Adrenal gland (tissue), 12 donors: ENCODE measurements around the gene PDE2A. TPM values are rescaled to one million over a fixed set of nuclear protein-coding genes. Genes with fewer than 3 reads are reported as not detected.

Experiments
- DNase-seq, 7 donors: peaks; one replicate each; pipeline ENCODE4 v3.0.0-alpha.2; 2019 to 2020
- H3K27ac ChIP-seq, 5 donors: fragments of 200-600 bp; sonication (generic) in 4 of 5; 1 replicate in 3 of 5; 2 replicates in 2 of 5; pipeline versions ENCODE4 v1.5.1 to v1.8.0; 2016 to 2020; ENCODE audit warnings: mild to moderate bottlenecking in 1 of 5
- H3K27me3 ChIP-seq: fragments of 200-600 bp; 2 replicates; pipeline ENCODE4 v1.8.0; 2021
- H3K36me3 ChIP-seq, 2 donors: fragments of 200-600 bp; replicated peaks in 1 of 2; 1 replicate in 1 of 2; 2 replicates in 1 of 2; pipeline versions ENCODE4 v1.5.1 to v1.8.0; 2018 to 2022
- H3K4me1 ChIP-seq, 2 donors: fragments of 200-600 bp; replicated peaks in 1 of 2; 1 replicate in 1 of 2; 2 replicates in 1 of 2; pipeline versions ENCODE4 v1.5.1 to v1.8.0; 2018 to 2021
- H3K4me3 ChIP-seq, 4 donors: fragments of 200-600 bp; sonication (generic) in 3 of 4; one replicate each; pipeline ENCODE4 v1.5.1; 2016 to 2018
- H3K9me3 ChIP-seq, 3 donors: fragments of 200-600 bp; sonication (generic) in 1 of 3; replicated peaks in 1 of 3; 1 replicate in 2 of 3; 2 replicates in 1 of 3; pipeline versions ENCODE4 v1.5.1 to v1.8.0; 2016 to 2021
- POLR2A ChIP-seq, 2 donors: fragments of 450-650 bp; IDR thresholded peaks; one replicate each; pipeline ENCODE4 v1.6.1; 2017; ENCODE audit warnings: antibody characterized with exemption in 2 of 2, mild to moderate bottlenecking in 2 of 2, moderate library complexity in 1 of 2
- WGBS, 4 donors: extraction: QIAGEN DNeasy Blood & Tissue Kit in 2 of 4; methylation state at CpG; one replicate each; pipeline versions ENCODE4 v1.1.5 to v1.1.7; 2013 to 2017; 5-methylcytosine and 5-hydroxymethylcytosine counted together
- intact Hi-C, 2 donors: fragments of 100-400 bp; cut with DNase I; formaldehyde crosslinking; loops; one replicate each; pipeline versions ENCODE4 v1.14.1 to v1.15.0; 2022 to 2023
- polyA plus RNA-seq, 3 donors: library from polyadenylated mRNA; stranded (reverse); fragments of 200-250 nt in 2 of 3; fragments of 350-450 nt in 1 of 3; fragmentation: Illumina TruSeq in 1 of 3; extraction: RNeasy Lipid Tissue Mini Kit (QIAGEN cat#74804) in 1 of 3; gene quantifications; one replicate each; pipeline ENCODE4 v1.2.3, GENCODE V29; 2013 to 2014
- total RNA-seq, 9 donors: library from RNA; depleted of rRNA in 4 of 9; stranded (reverse); fragments of >200 nt in 4 of 9; fragments of 120-200 nt in 1 of 9; fragmentation: NEBNext Ultra II Directional in 1 of 9; extraction: Animal tissue kit (Norgen Biotek cat#: 25700) in 1 of 9; gene quantifications; one replicate each; pipeline versions ENCODE4 v1.1.0 to v1.2.4, GENCODE V29; 2013 to 2023
- TF ChIP-seq, protein P1 (sequence below), 6 experiments: fragments of 450-650 bp in 4 of 6; fragments of 200-600 bp in 2 of 6; sonication (generic) in 1 of 6; IDR thresholded peaks; 1 replicate in 5 of 6; 2 replicates in 1 of 6; pipeline versions ENCODE4 v1.5.1 to v1.8.0; 2016 to 2021; ENCODE audit warnings: antibody characterized with exemption in 6 of 6, mild to moderate bottlenecking in 2 of 6, moderate library complexity in 1 of 6
- donor health status: healthy with polysubstance abuse.
- donor health status: Bipolar disorder and iron deficiency.
- donor health status: DM: yes; HTN: yes; CAD: no.
- donor health status: DM: no; HTN: no; CAD: no.
- donor health status: DM: no; HTN: no; CAD: no.
- donor health status: DM: yes; HTN: yes; CAD: no.

Gene PDE2A
- total and polyA plus RNA-seq, 12 donors: 11.5 to 226 (median 67.6) TPM

DNA sequence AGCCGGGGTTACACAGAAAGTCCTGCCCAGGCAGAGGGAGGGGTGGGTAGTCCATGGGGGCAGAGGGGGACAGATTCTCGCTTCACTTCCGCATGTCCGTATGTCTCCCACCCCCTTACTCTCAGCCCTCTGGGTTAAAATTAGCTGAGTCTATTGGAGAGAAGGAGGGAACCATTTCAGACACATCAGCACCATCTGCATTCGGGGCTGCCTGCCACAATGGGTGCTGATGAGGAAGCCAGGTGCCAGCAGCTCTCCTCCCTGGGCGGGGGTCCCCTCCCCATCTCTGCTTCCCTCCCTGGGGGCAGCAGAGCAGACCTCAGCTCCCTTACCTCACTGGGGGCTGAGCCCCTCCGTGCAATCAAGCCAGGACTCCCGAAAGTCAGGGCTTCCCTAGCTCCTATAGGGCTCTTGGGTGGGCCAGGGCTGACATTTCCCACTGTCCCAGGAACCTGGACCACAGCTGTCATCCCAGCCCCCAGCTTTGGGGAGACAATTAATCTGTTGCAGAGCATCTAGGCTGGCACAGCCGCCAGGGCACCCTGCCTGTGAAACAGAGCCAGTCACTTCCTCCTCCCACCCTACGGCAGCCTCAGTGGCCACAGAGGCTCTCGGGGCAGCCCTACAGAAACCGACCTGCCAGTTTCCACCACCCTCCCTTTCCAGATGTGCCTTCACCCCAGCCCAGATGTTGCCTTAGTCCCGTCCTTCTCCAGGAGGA lies 67.3 kb downstream of the PDE2A start:
- Histone ChIP-seq H3K27ac (peak overlapping the region in 4 of 5 donors; percentile 30 to 86 (median 59)), H3K4me1 (peaks cover 28 to 58% of the 10 kb centered on the region in 2 donors), H3K36me3 (no peaks in the 10 kb centered on the region), H3K9me3 (no peaks in the 10 kb centered on the region), H3K27me3 (no peaks in the 10 kb centered on the region), H3K4me3 (peak overlapping the region in 1 of 4 donors; percentile 13)
- intact Hi-C loops: no loop called here
- WGBS, 4 donors: 34 to 57% (median 37%) methylated on average over 6 to 13 of the region's 13 CpGs
- DNase-seq: peak in 1 of 7 donors; percentile 36
- TF ChIP-seq, protein P1, sequence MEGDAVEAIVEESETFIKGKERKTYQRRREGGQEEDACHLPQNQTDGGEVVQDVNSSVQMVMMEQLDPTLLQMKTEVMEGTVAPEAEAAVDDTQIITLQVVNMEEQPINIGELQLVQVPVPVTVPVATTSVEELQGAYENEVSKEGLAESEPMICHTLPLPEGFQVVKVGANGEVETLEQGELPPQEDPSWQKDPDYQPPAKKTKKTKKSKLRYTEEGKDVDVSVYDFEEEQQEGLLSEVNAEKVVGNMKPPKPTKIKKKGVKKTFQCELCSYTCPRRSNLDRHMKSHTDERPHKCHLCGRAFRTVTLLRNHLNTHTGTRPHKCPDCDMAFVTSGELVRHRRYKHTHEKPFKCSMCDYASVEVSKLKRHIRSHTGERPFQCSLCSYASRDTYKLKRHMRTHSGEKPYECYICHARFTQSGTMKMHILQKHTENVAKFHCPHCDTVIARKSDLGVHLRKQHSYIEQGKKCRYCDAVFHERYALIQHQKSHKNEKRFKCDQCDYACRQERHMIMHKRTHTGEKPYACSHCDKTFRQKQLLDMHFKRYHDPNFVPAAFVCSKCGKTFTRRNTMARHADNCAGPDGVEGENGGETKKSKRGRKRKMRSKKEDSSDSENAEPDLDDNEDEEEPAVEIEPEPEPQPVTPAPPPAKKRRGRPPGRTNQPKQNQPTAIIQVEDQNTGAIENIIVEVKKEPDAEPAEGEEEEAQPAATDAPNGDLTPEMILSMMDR (IDR thresholded peaks at IDR 0.05): no peak
- TF ChIP-seq POLR2A (IDR thresholded peaks at IDR 0.05): no peak

DNA sequence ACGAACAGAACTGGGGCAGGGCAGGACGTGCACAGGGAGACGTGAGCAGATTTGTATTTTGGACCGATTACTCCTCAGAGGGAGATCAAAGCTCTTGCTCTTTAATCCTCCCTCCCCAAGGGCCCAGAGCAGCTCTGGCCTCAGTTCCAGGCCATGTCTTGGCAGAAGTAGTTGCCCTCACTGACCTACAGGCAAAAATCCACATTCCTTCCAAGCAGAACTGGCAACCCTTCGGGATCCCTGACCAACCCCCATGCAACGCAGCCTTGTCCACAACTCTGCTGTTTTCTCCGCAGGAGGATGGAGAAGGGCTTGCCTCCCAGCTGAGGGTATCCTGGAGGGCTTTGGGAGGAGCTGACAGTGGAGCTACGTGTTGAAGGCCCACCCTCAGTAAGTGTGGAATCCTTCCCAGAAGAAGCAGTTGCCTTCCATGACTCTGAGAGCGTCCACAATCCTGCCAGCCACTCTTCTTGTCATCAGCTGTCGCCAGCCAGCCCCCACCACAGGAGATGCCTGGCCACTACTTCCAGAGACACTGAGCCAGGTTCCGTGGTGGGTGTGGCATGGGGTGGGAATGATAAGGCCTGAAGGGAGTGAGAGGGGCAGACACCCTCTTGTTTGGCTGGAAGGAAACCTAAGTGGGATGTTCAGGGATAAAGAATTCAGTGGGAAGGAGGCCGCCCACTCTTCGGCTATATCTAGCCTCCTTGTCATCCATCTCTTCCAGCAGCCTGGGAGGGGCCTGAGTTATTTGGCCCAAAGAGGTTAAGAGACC lies 68.1 kb downstream of the PDE2A start:
- no peaks in the 10 kb centered on the region for H3K9me3 ChIP-seq
- H3K36me3 ChIP-seq: no peaks in the 10 kb centered on the region
- TF ChIP-seq, protein P1 (IDR thresholded peaks at IDR 0.05): no peak
- no peak for TF ChIP-seq POLR2A (IDR thresholded peaks at IDR 0.05)
- peak in 6 of 7 donors; percentile 63 to 80 (median 74) for DNase-seq
- peak overlapping the region in 4 of 5 donors; percentile 30 to 86 (median 59) for H3K27ac ChIP-seq
- WGBS, 4 donors: 16 to 28% (median 25%) methylated on average over 10 to 13 of the region's 13 CpGs
- no peaks in the 10 kb centered on the region for H3K27me3 ChIP-seq
- H3K4me3 ChIP-seq: peak overlapping the region in 1 of 4 donors; percentile 13
- intact Hi-C loops: no loop called here
- peaks cover 28 to 58% of the 10 kb centered on the region in 2 donors for H3K4me1 ChIP-seq

DNA sequence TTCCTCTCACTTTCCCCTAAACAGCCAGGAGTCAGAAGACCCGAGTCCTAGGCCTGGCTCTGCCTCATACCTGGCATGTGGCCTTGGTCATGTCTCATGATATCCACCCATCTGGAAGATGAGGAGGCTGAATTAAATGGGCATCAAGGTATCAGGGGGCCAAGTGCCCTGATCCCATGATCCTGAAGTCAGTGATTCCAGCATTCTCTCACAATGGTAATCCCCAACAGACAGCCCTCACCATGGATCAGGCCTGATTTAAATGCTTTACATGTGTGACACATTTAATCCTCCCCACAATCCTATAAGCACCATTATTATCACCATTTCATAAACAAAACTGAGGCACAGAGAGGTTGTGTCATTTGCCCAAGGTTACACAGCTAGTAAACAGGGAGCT lies 70.0 kb downstream of the PDE2A start:
- no peak for DNase-seq
- 25 to 60% (median 55%) methylated on average over 1 of the region's 1 CpG for WGBS, 4 donors
- intact Hi-C loops: no loop called here
- H3K4me1 ChIP-seq: peaks cover 29 to 50% of the 10 kb centered on the region in 2 donors
- H3K4me3 ChIP-seq: no peak overlapping the region
- no peaks in the 10 kb centered on the region for H3K27me3 ChIP-seq
- no peak for TF ChIP-seq POLR2A (IDR thresholded peaks at IDR 0.05)
- TF ChIP-seq, protein P1 (IDR thresholded peaks at IDR 0.05): no peak
- no peaks in the 10 kb centered on the region for H3K36me3 ChIP-seq
- H3K27ac ChIP-seq: no peak overlapping the region
- no peaks in the 10 kb centered on the region for H3K9me3 ChIP-seq

DNA sequence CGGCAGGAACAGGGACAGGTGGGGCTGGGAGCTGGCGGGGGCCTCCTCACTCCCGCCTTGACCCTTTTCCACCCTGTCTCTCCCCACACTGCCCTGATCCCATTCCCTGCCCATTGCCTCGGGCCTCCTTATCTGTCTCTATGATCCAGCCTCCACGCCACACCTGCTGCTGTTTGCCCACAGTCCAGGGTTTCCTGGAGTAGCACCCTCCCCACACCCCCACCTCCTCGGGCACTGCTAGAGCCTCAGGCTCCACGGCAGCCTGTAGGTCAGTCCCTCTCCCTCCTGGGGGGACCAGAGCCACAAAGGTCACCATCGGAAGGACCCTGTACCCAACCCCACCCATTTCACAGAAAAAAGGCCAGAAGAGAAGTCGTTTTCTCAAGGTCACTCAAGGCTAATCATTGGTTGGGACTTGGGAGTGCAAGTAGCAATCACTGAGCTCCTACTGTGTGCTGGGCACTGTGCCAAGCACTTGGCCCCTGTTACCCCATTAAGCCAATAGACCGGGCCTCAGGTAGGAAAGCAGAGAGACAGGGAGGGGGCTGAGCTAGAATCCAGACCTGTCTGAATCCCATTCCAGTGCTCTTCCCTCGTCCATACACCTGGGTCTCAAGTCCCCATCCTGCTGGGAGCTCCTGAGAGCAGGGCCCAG lies 71.8 kb downstream of the PDE2A start:
- H3K27me3 ChIP-seq: no peaks in the 10 kb centered on the region
- TF ChIP-seq, protein P1 (IDR thresholded peaks at IDR 0.05): no peak
- no peak for TF ChIP-seq POLR2A (IDR thresholded peaks at IDR 0.05)
- H3K4me1 ChIP-seq: peaks cover 22 to 37% of the 10 kb centered on the region in 2 donors
- peak overlapping the region in 1 of 5 donors; percentile 11 for H3K27ac ChIP-seq
- WGBS, 4 donors: 73 to 81% (median 76%) methylated on average over 7 to 11 of the region's 11 CpGs
- H3K36me3 ChIP-seq: no peaks in the 10 kb centered on the region
- no peak for DNase-seq
- no peaks in the 10 kb centered on the region for H3K9me3 ChIP-seq
- intact Hi-C loops: no loop called here
- H3K4me3 ChIP-seq: no peak overlapping the region
